ENCODE results near the gene SH3PXD2B.

Gene SH3PXD2B

DNA sequence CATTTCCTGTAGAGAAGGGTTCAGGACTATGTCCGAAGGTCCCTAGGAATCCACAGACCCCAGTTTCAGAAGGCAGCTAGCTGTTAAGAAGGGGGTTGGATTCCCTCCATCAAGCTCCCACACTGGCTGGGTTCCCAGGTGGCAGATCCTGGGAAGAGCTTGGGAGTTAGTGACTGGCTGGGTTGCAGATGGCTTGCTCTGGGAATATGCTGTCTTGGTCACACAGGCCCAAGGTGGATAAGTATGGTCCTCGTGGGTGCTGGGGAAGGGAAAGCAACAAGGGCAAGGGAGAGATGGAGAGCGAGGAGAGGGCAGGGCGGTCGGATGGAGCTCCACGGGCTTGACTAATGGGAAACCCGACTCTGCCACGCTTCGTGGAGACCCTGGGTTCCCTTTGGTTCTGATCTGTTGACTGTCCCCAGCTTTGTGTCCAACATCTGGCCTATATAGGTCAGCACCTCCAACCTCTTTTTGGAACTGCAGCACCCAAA, 17.4 kb downstream of the SH3PXD2B start:
- no peak for DNase-seq (ENCODE audit: low read depth, low spot score)

DNA sequence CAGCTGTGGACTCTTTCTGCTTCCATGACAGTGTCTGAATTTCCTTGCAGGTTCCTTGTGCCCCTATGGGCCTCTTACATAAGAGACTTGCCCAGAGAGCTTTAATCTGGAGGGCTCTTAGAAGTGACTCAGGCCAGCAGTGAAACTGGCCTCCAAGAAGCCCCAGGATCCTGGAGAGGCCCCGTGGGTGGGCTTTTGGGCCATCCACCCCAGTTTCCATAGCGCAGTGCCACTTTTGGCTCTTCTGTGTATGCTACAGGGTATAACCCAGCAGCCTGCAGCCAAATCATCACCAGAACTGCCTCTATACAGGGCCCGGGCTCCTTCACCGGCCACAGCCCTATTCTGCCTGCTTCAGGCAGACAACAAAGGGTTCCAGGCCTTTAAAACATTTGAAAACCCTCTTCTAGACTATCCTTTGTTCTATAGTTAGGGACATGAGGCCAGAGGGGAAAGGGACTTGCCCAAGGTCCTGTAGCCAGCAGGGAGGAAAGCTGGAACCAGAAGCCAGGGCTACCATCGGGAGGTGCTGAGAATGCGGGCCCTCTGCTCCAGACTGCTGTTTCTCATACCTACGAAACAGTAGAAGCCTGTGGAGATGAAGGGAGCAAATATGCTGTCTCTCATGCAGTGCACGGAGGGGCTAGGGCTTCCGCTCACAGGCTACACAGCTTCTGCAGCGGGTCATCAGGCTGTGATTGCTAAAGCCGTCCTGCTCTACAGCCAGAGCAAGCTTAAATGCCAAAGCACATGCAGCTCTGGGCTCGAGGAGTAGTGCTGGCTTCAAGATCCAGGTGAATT, 18.0 kb downstream of the SH3PXD2B start:
- no peak for DNase-seq (ENCODE audit: low read depth, low spot score)

DNA sequence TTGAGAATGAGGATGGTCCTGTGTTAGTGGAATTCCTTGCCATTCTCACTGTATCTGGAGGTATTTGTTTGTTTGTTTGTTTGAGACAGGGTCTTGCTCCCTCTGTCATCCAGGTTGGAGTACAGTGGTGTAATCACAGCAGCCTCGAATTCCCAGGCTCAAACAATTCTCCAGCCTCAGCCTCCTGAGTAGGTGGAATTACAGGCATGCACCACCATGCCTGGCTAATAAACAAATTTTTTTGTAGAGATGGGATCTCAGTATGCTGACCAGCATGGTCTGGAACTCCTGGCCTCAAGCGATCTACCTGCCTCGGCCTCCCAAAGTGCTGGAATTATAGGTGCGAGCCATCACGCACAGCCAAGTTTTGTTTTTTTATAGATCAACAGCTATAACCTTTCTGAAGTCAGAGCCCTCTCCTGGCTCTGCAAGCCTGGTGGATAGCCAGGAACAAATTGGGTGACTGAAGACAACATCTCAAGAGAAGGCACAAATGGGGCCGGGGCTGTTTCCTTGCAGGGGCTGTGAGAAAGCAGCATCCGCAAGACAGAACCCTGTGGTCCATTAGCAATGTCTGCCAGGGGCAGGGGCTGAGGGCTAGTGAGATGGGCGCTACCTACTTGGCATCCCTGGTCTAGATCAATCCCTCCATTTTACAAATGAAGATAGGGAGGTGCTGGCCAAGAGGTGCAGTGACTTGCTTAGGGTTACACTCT, 18.8 kb downstream of the SH3PXD2B start:
- DNase-seq (ENCODE audit: low read depth, low spot score) = no peak

DNA sequence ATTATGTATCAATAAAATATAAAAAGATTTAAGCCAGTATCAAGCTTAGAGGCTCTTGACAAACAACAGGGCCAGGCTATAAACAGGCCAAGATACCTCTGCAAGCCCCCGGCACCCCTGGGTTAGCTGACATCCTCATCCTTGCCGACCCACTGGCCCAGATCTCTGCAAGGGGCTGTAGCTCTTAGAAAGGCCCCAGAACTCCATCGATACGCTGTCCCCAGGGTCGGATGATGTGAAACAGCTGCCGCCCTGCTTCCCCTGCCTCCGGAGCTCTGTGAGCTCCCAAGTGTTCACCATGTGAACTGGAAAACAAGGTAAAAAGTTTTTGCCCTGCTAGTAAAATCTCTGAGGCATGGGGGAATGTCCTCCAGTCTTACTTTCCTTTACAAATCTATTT, 20.1 kb downstream of the SH3PXD2B start:
- DNase-seq (ENCODE audit: low read depth, low spot score) = no peak

DNA sequence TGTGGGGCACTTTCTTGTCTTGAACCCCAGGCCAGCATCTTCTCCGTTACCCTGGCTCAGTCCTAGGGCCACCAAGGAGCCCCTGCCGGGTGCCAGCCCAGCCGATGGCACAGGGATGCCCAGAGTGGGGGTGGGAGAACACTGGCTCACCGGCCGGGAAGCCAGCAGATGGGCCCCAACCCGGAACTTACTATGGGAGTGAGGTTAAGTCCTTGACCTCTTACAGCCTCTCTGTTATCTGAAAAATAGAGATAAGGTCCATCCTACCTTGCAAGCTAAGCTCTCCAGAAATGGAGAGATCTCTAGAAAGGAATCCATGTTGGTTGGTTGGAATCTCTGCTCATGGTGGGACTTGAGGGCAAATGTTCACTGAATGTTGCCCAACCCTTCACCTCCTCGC, 20.8 kb downstream of the SH3PXD2B start:
- no peak for DNase-seq (ENCODE audit: low read depth, low spot score)

- DNase-seq (ENCODE audit: low read depth, low spot score) = no peak
Measured at GRCh38 chr5:172433071-172433470, 21.3 kb downstream of the SH3PXD2B start.

DNA sequence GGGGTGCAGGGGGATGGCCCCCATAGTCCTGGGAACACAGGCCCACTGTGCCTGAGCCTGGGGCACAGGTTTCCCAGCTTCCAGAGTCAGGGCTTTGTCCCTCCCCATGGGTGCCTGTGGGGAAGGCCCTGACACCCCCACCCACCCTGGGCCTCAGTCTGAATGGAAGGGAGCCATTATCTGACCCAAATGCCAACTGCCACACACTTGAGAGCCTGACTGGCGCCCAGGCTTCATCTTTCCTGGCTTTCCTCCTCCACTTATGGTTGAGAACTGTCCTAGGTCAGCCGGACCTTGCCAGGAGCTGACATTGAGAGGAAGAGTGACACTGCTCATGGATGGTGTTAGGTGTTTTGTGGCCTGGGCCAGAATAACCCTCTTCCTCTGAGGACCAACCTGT, 24.0 kb downstream of the SH3PXD2B start:
- DNase-seq (ENCODE audit: low read depth, low spot score) = no peak

GRCh38 chr5:172429201-172429940, 25.0 kb downstream of the SH3PXD2B start:
- DNase-seq (ENCODE audit: low read depth, low spot score) = no peak

DNA sequence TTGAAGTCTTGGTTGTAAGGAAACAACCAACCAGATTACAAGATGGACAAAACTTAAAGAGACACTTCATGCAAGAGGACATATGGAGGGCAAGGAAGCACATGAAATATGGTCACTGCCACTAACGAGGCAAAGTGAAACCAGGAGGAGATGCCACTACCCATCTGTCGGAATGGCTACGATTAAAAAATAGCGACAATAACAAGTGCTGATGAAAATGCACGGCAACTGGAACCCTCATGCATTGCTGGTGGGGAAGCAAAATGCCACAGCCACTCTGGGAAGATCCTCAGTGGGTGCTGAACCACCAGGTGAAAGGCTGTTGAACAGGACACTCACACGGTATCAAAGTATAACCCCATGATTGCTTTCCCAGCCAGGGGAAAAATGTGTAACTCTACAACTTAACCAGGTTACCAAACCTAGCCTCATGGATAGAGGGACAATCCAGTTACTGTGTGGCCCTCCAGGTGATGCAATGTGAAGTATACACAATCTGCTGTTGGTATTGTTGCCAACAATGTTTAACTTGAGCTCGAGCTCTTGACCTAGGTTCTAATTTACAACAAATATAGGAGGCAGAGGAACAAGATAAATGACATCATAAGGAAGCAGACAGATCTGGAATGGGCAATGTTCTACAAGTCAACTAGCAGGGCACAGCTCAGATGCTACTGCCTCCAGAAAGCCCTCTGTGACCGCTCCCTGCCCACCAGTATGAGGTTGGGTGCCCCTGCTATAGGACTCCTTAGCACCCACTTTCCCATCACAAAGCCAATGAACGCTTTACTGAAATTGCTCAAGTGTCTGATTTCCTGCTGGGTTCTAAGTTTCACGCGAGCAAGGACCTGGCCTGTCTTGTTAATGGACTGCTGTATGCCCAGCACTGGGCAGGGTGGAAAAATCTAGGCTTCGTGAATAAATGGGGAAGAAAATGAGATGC, 25.8 kb downstream of the SH3PXD2B start:
- DNase-seq (ENCODE audit: low read depth, low spot score) = no peak

GRCh38 chr5:172427202-172427601, 27.1 kb downstream of the SH3PXD2B start:
- no peak for DNase-seq (ENCODE audit: low read depth, low spot score)

DNA sequence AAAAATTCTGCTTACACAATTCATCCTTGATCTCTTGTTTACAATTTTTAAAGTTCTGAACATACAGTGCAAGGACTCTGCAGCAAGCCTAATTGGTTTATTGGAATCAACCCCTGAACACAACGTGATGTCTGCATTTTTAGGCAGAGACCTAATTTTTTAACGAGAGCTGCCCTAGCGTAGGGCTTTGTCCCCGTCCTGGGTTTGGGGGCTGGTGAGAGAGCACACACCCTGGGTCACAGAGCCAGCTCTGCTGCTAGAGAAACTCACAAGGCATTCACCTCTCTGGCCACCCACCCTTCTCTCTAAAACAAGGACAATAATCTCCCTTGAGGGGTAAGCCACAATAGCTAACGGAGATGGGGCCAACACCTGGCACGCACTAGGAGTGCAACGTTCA, 28.2 kb downstream of the SH3PXD2B start:
- no peak for DNase-seq (ENCODE audit: low read depth, low spot score)

GRCh38 chr5:172425402-172425801, 28.9 kb downstream of the SH3PXD2B start:
- DNase-seq (ENCODE audit: low read depth, low spot score) = no peak

DNA sequence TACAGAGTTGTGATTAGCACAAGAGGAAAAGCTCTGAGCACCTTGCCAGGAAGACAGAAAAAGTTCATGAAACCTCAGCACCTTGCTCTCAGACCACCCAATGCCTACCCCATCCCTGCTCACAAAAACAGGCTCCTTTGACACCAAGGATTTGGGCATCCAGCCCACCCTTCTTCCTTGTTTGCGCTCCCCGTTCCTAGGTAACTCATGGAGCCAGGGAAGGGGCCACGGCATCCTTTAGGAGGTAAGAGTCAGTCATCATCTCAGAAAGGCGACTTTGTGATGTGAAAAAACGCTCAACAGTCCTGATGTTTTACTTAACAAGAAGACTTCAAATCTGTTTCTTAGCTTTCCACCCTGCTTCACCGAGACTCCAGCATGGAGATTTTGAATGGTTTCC, 29.5 kb downstream of the SH3PXD2B start:
- no peak for DNase-seq (ENCODE audit: low read depth, low spot score)

DNA sequence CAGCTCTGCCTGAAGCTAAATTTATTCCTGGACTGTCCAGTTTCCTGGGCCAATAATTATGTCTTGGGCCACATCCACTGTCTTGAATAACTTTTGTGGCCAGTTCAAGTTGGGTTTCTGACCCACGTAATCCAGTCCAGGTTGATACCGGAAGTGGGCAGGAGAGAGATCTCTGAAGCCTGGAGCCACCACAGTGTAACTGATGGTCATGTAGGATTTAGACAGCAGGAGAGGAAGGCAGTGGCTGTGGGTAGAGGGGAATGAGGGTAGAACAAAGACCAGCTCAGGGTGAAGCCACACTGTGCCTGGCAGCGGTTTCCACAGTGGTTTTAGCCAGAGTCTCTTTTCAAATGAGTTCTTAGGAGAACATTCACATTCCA, 30.2 kb downstream of the SH3PXD2B start:
- DNase-seq (ENCODE audit: low read depth, low spot score) = no peak

DNA sequence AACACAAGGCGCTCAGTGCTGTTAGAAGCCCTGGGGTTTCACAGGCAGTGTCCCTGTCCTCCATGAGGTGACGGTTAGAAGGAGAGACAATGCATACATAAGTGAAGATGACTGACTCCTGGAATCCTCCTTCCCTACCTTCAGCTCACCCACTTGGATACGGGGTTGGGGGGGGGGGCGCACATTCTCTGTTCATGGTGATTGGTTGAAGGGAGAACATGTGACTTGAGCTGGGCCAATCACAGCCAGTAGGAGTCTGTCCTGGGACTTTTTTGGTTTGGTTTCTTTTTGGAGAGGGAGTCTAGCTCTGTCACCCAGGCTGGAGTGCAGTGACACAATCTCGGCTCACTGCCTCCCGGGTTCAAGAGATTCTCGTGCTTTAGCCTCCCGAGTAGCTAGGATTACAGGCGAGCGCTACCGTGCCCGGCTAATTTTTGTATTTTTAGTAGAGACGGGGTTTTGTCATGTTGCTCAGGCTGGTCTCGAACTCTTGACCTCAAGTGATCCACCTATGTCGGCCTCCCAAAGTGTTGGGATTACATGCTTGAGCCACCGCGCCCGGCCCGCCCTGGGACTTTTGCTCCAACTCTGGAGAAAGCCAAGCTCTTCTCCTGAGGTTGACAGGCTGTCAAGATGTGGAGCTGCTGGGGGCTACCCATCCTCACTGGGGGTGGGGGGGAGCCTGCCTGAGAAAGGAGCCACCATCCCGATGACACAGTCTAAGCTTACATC, 30.8 kb downstream of the SH3PXD2B start:
- DNase-seq (ENCODE audit: low read depth, low spot score) = no peak

- DNase-seq (ENCODE audit: low read depth, low spot score) = no peak
Measured at GRCh38 chr5:172422255-172422654, 32.1 kb downstream of the SH3PXD2B start.

GRCh38 chr5:172421020-172421419, 33.3 kb downstream of the SH3PXD2B start:
- DNase-seq (ENCODE audit: low read depth, low spot score) = no peak

DNA sequence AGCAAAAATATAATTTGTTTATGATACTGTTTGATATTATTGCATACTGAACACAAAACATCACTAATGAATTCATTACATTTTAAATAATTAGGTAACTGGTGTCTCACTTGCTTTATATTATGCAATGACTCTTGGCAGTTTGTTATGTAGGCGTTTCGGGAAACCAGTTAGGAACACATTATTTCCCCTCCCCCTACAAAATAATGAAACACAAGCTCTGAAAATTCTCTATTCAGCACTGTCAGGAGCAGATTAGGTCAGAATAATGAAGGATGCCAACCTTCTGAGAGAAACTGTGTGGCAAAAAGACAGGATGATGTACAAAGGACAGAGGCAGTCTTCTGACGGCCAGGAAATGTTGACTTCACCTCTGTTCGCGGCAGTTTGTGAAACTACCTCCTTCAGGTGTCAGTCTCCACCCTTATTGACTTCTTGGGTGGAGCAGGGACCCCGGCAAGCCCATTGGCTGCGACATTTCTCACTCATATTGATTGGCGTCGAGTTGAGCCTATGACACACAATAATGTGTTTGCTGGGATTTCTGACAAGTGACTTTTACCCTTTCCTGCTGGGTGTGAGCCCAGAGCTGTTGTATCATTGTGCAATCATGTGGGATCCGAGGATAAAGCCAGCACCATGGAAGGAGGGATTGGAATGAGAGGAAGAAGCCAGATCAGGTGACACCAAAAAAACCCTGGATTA, 33.9 kb downstream of the SH3PXD2B start:
- DNase-seq (ENCODE audit: low read depth, low spot score) = no peak

DNA sequence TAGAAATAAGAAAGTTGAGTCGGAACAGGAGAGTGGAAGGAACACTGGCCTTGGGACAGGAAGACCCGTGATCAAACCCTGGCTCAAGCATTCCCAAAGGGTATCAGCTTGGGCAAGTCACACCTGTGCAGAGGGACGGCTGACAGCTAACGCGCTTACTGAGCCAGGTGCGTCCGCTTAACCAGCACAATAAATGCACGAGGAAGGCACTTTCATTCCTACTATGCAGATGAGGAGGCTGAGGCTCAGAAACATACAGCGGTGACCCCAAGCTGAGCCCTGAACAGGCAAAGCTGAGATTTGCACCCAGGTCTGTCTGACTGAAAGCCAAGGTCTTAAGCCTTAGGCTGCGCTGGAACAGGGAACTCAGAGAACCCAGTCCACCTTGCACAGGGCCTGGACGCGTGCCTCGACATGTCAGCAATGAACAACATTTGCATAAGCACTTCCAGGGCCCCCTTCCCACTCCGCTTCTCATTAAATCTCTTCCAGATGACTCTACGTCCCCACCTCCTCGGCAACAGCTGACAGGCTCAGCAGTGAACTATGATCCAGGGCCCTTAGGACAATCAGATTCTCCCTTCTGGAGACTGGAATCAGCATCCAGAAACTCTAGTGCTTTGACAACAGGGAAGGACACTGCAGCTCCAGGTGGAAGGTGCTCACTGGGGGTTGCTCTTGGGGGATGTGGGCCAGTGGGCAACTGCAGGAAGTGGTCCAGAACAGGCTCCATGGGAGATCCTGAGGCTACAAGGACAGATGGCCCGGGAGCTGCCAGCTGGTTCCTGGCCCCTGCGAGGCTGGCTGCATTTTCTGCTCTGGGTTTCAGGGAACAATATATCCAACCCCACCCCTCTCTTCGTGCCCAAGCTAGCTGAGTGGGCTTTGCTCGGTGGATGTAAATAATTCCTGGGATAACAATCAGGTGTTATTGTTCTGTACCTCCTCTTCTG, 35.2 kb downstream of the SH3PXD2B start:
- DNase-seq (ENCODE audit: low read depth, low spot score) = no peak

All from activated naive CD8-positive, alpha-beta T cell treated with anti-CD3 and anti-CD28 coated beads, Interleukin-2, amount 50 U/mL, for 16 hours (primary cell).